ENCODE data around the gene SPSB1.

Gene SPSB1

DNA sequence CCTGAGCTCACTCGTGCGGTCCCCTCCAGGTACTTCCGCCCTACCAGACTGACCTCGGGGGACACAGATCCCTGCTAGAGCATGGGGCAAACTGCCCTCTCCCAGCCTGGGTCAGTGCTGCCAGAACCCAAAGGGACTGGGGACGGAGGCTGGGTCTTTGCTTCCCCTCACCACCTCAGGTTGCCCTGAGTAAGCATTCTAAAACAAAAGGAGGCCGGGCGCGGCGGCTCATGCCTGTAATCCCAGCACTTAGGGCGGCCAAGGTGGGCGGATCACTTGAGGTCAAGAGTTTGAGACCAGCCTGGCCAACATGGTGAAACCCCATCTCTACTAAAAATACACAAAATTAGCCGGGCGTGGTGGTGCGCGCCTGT lies 108.4 kb downstream of the SPSB1 start:
- Histone ChIP-seq H3K4me2 (peak overlapping the region; percentile 83), H3K36me3 (no peaks in the 10 kb centered on the region), H3K27ac (peak overlapping the region; percentile 81; the same call in 1 of the 2 replicates), H3K9ac (no peak overlapping the region), H4K20me1 (no peaks in the 10 kb centered on the region), H3K9me3 (no peaks in the 10 kb centered on the region), H3K4me1 (peaks cover 94% of the 10 kb centered on the region), H3K4me3 (peak overlapping the region; percentile 2; the same call in 1 of the 2 replicates), H3K27me3 (no peaks in the 10 kb centered on the region)
- no peak for TF ChIP-seq Cebpa-rat (IDR thresholded peaks at IDR 0.05)

DNA sequence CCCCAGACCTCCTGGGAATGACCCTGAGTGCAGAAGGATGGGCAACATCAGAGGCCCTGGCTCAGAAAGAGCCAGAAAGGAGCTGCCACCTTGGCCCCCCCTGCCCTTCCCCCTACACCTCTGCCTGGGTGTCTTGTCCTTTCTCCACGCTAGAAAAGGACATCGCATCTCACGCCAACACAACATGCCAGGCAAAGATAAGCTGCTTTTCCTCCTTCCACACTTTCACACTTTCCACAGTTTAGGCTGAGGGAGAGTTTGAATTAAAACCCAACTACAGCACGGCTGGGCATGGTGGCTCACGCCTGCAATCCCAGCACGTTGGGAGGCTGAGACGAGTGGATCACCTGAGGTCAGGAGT lies 109.5 kb downstream of the SPSB1 start:
- H3K9me3 ChIP-seq = no peaks in the 10 kb centered on the region
- H3K36me3 ChIP-seq = no peaks in the 10 kb centered on the region
- peaks cover 95% of the 10 kb centered on the region for H3K4me1 ChIP-seq
- peak overlapping the region; percentile 33; the same call in 1 of the 2 replicates for H3K9ac ChIP-seq
- no peaks in the 10 kb centered on the region for H4K20me1 ChIP-seq
- H3K27me3 ChIP-seq = no peaks in the 10 kb centered on the region
- peak overlapping the region; percentile 83 for H3K4me2 ChIP-seq
- no peak for TF ChIP-seq Cebpa-rat (IDR thresholded peaks at IDR 0.05)
- peak overlapping the region; percentile 25 for H3K27ac ChIP-seq
- no peak overlapping the region for H3K4me3 ChIP-seq

- Histone ChIP-seq H3K4me1 (peaks cover 89% of the 10 kb centered on the region), H3K27me3 (no peaks in the 10 kb centered on the region), H3K4me2 (peak overlapping the region; percentile 83), H3K36me3 (no peaks in the 10 kb centered on the region), H3K27ac (peak overlapping the region; percentile 25), H3K9ac (peak overlapping the region; percentile 33; the same call in 1 of the 2 replicates), H3K9me3 (no peaks in the 10 kb centered on the region), H3K4me3 (no peak overlapping the region), H4K20me1 (no peaks in the 10 kb centered on the region)
- no peak for TF ChIP-seq Cebpa-rat (IDR thresholded peaks at IDR 0.05)
Observed at GRCh38 chr1:9402717-9403225, 110.1 kb downstream of the SPSB1 start.

GRCh38 chr1:9404117-9404914 lies 111.6 kb downstream of the SPSB1 start:
- Histone ChIP-seq H3K27ac (0 out of 2 replicates have a peak overlapping the region, but pooled peaks have one; percentile 10), H3K4me2 (peak overlapping the region; percentile 83), H4K20me1 (no peaks in the 10 kb centered on the region), H3K9ac (no peak overlapping the region), H3K9me3 (no peaks in the 10 kb centered on the region), H3K4me3 (no peak overlapping the region), H3K4me1 (peaks cover 74% of the 10 kb centered on the region), H3K36me3 (no peaks in the 10 kb centered on the region), H3K27me3 (no peaks in the 10 kb centered on the region)
- TF ChIP-seq Cebpa-rat (IDR thresholded peaks at IDR 0.05) = no peak

GRCh38 chr1:9406111-9406510 lies 113.4 kb downstream of the SPSB1 start:
- H3K4me2 ChIP-seq = peak overlapping the region; percentile 65

GRCh38 chr1:9410737-9411297 lies 118.1 kb downstream of the SPSB1 start:
- Histone ChIP-seq H3K9ac (no peak overlapping the region), H3K4me3 (no peak overlapping the region), H3K4me2 (peak overlapping the region; percentile 92), H3K27ac (no peak overlapping the region), H3K27me3 (no peaks in the 10 kb centered on the region), H3K9me3 (no peaks in the 10 kb centered on the region), H4K20me1 (0 out of 2 replicates have a peak, but pooled peaks cover 5% of the 10 kb centered on the region), H3K4me1 (peaks cover 68% of the 10 kb centered on the region), H3K36me3 (no peaks in the 10 kb centered on the region)
- 0 out of 2 replicates have a peak, but pooled peaks have one; percentile 21 for TF ChIP-seq Cebpa-rat (IDR thresholded peaks at IDR 0.05)

More at GRCh38 chr1:9406111-9406510, 113.4 kb downstream of the SPSB1 start:
- no peak overlapping the region for H3K4me3 ChIP-seq
- TF ChIP-seq Cebpa-rat (IDR thresholded peaks at IDR 0.05) = no peak
- H3K4me1 ChIP-seq = peaks cover 69% of the 10 kb centered on the region
- no peaks in the 10 kb centered on the region for H3K36me3 ChIP-seq
- no peaks in the 10 kb centered on the region for H3K27me3 ChIP-seq
- no peak overlapping the region for H3K9ac ChIP-seq
- H3K9me3 ChIP-seq = no peaks in the 10 kb centered on the region
- 0 out of 2 replicates have a peak overlapping the region, but pooled peaks have one; percentile 2 for H3K27ac ChIP-seq
- no peaks in the 10 kb centered on the region for H4K20me1 ChIP-seq

- H4K20me1 ChIP-seq = 0 out of 2 replicates have a peak, but pooled peaks cover 5% of the 10 kb centered on the region
- peak overlapping the region; percentile 52; the same call in 1 of the 2 replicates for H3K4me3 ChIP-seq
- H3K9me3 ChIP-seq = no peaks in the 10 kb centered on the region
- H3K36me3 ChIP-seq = no peaks in the 10 kb centered on the region
- H3K9ac ChIP-seq = peak overlapping the region; percentile 46; the same call in 1 of the 2 replicates
- peak overlapping the region; percentile 92 for H3K4me2 ChIP-seq
- peak; percentile 84 for TF ChIP-seq Cebpa-rat (IDR thresholded peaks at IDR 0.05)
- peaks cover 82% of the 10 kb centered on the region for H3K4me1 ChIP-seq
- peak overlapping the region; percentile 79 for H3K27ac ChIP-seq
- H3K27me3 ChIP-seq = no peaks in the 10 kb centered on the region
Observed at GRCh38 chr1:9413071-9413876, 120.6 kb downstream of the SPSB1 start.

GRCh38 chr1:9413877-9414213 lies 121.2 kb downstream of the SPSB1 start:
- Histone ChIP-seq H3K9ac (peak overlapping the region; percentile 7; the same call in 1 of the 2 replicates), H3K4me3 (peak overlapping the region; percentile 52; the same call in 1 of the 2 replicates)

GRCh38 chr1:9416506-9416905 lies 123.8 kb downstream of the SPSB1 start:
- H3K9me3 ChIP-seq = no peaks in the 10 kb centered on the region
- peak overlapping the region; percentile 75 for H3K4me2 ChIP-seq
- H3K9ac ChIP-seq = no peak overlapping the region
- H4K20me1 ChIP-seq = 0 out of 2 replicates have a peak, but pooled peaks cover 5% of the 10 kb centered on the region
- peak overlapping the region; percentile 37; the same call in 1 of the 2 replicates for H3K27ac ChIP-seq
- peaks cover 97% of the 10 kb centered on the region for H3K4me1 ChIP-seq
- no peak overlapping the region for H3K4me3 ChIP-seq
- TF ChIP-seq Cebpa-rat (IDR thresholded peaks at IDR 0.05) = no peak
- peaks cover 5% of the 10 kb centered on the region; the same call in 1 of the 2 replicates for H3K27me3 ChIP-seq
- H3K36me3 ChIP-seq = no peaks in the 10 kb centered on the region

More at GRCh38 chr1:9413877-9414213, 121.2 kb downstream of the SPSB1 start:
- Histone ChIP-seq H3K4me1 (peaks cover 88% of the 10 kb centered on the region), H3K27me3 (no peaks in the 10 kb centered on the region), H3K4me2 (peak overlapping the region; percentile 92), H3K36me3 (no peaks in the 10 kb centered on the region), H3K27ac (peak overlapping the region; percentile 79), H4K20me1 (0 out of 2 replicates have a peak, but pooled peaks cover 5% of the 10 kb centered on the region), H3K9me3 (no peaks in the 10 kb centered on the region)
- no peak for TF ChIP-seq Cebpa-rat (IDR thresholded peaks at IDR 0.05)
